ENCODE data around the gene EZH1. TPM values are rescaled to one million over a fixed set of nuclear protein-coding genes. Genes with fewer than 3 reads are reported as not detected.

Gene EZH1
- total RNA-seq, 6 experiments from 2014 or later = 18.3 to 21.2 (median 19.2) TPM

- no peaks in the 10 kb centered on the region; the same call in none of the 2 replicates for H3K27me3 Mint-ChIP-seq (ENCODE audit: insufficient read depth)
- DNase-seq = no peak
- H3K4me3 Mint-ChIP-seq = peak overlapping the region; percentile 98
- TF ChIP-seq, protein P1, sequence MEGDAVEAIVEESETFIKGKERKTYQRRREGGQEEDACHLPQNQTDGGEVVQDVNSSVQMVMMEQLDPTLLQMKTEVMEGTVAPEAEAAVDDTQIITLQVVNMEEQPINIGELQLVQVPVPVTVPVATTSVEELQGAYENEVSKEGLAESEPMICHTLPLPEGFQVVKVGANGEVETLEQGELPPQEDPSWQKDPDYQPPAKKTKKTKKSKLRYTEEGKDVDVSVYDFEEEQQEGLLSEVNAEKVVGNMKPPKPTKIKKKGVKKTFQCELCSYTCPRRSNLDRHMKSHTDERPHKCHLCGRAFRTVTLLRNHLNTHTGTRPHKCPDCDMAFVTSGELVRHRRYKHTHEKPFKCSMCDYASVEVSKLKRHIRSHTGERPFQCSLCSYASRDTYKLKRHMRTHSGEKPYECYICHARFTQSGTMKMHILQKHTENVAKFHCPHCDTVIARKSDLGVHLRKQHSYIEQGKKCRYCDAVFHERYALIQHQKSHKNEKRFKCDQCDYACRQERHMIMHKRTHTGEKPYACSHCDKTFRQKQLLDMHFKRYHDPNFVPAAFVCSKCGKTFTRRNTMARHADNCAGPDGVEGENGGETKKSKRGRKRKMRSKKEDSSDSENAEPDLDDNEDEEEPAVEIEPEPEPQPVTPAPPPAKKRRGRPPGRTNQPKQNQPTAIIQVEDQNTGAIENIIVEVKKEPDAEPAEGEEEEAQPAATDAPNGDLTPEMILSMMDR (IDR thresholded peaks at IDR 0.05) = no peak
- no peaks in the 10 kb centered on the region for H3K9me3 Mint-ChIP-seq
- peak overlapping the region; percentile 78 for H3K27ac Mint-ChIP-seq
- peaks cover 43% of the 10 kb centered on the region for H3K4me1 Mint-ChIP-seq (ENCODE audit: low read depth)
- peaks cover 36% of the 10 kb centered on the region for H3K36me3 Mint-ChIP-seq (ENCODE audit: low read depth)
Observed at GRCh38 chr17:42780851-42781638, 36.2 kb upstream of the EZH1 start.

GRCh38 chr17:42779936-42780850 is 35.4 kb upstream of the EZH1 start, which contains the start of gene WNK4:
Gene WNK4 (plus strand): TSS chr17:42780610. CDS start chr17:42780699, 89 bp downstream.
- H3K9me3 Mint-ChIP-seq = no peaks in the 10 kb centered on the region
- peaks cover 45% of the 10 kb centered on the region for H3K4me1 Mint-ChIP-seq (ENCODE audit: low read depth)
- TF ChIP-seq, protein P1 (IDR thresholded peaks at IDR 0.05) = no peak
- H3K27me3 Mint-ChIP-seq (ENCODE audit: insufficient read depth) = no peaks in the 10 kb centered on the region; the same call in none of the 2 replicates
- H3K36me3 Mint-ChIP-seq (ENCODE audit: low read depth) = peaks cover 35% of the 10 kb centered on the region
- H3K27ac Mint-ChIP-seq = peak within 1 kb of the TSS; percentile 83
- peak; percentile 50 for DNase-seq
- H3K4me3 Mint-ChIP-seq = peak within 1 kb of the TSS; percentile 98

GRCh38 chr17:42779304-42779935 is 34.6 kb upstream of the EZH1 start:
- H3K9me3 Mint-ChIP-seq = no peaks in the 10 kb centered on the region
- peaks cover 52% of the 10 kb centered on the region for H3K4me1 Mint-ChIP-seq (ENCODE audit: low read depth)
- peak overlapping the region; percentile 83 for H3K27ac Mint-ChIP-seq
- no peaks in the 10 kb centered on the region; the same call in none of the 2 replicates for H3K27me3 Mint-ChIP-seq (ENCODE audit: insufficient read depth)
- peak overlapping the region; percentile 98 for H3K4me3 Mint-ChIP-seq
- H3K36me3 Mint-ChIP-seq (ENCODE audit: low read depth) = peaks cover 29% of the 10 kb centered on the region
- TF ChIP-seq, protein P1 (IDR thresholded peaks at IDR 0.05) = no peak
- DNase-seq = no peak

GRCh38 chr17:42778570-42778969 is 33.7 kb upstream of the EZH1 start:
- DNase-seq = no peak
- Mint-ChIP-seq H3K4me1 (ENCODE audit: low read depth) (peaks cover 53% of the 10 kb centered on the region), H3K4me3 (no peak overlapping the region), H3K9me3 (no peaks in the 10 kb centered on the region), H3K36me3 (ENCODE audit: low read depth) (peaks cover 34% of the 10 kb centered on the region; the same call in 1 of the 2 replicates), H3K27ac (peak overlapping the region; percentile 83; the same call in 1 of the 2 replicates), H3K27me3 (ENCODE audit: insufficient read depth) (peaks cover 3% of the 10 kb centered on the region)
- TF ChIP-seq, protein P1 (IDR thresholded peaks at IDR 0.05) = no peak

DNA sequence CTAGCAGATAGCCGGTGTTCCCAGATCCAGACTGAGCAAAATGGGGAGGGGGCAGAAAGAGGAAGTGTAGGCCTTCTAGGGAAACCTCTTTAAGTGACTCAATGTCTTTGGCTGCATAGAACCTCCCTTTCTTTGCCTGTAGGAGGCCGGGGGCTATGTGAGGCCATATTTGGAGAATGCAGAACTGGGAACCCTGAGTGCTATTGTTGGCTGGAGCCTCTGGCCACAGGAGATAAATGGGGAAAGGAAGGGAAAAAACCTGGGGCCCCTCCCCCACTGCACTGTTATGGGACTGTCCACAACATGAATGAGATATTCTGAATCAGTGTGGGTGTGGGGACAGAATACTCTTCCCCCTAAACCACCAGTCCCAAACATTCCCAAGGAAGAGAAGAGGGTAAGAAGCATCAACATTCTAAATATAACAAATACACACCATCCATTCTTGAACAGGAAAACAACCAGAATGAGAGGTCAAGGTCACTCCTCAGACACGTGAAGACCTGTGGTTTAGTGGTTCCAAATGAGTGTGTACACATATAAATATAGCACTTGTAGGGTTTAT is 30.8 kb upstream of the EZH1 start:
- Mint-ChIP-seq H3K9me3 (no peaks in the 10 kb centered on the region), H3K27me3 (ENCODE audit: insufficient read depth) (peaks cover 3% of the 10 kb centered on the region), H3K4me3 (peak overlapping the region; percentile 98), H3K36me3 (ENCODE audit: low read depth) (peaks cover 26% of the 10 kb centered on the region; the same call in 1 of the 2 replicates), H3K4me1 (ENCODE audit: low read depth) (peaks cover 51% of the 10 kb centered on the region), H3K27ac (peak overlapping the region; percentile 94; the same call in 1 of the 2 replicates)
- TF ChIP-seq, protein P1 (IDR thresholded peaks at IDR 0.05) = peak; percentile 24; the same call in 1 of the 2 replicates
- peak; percentile 24 for DNase-seq

Measured in HFFc6 (cell line).